ENCODE measurements around the gene SLC4A1AP.
"Not testable (repeated sequence)": the region's sequence is repeated elsewhere in the genome, so short reads cannot be mapped to it uniquely, and the experiment has no call there.

The SLC4A1AP gene, protein sequence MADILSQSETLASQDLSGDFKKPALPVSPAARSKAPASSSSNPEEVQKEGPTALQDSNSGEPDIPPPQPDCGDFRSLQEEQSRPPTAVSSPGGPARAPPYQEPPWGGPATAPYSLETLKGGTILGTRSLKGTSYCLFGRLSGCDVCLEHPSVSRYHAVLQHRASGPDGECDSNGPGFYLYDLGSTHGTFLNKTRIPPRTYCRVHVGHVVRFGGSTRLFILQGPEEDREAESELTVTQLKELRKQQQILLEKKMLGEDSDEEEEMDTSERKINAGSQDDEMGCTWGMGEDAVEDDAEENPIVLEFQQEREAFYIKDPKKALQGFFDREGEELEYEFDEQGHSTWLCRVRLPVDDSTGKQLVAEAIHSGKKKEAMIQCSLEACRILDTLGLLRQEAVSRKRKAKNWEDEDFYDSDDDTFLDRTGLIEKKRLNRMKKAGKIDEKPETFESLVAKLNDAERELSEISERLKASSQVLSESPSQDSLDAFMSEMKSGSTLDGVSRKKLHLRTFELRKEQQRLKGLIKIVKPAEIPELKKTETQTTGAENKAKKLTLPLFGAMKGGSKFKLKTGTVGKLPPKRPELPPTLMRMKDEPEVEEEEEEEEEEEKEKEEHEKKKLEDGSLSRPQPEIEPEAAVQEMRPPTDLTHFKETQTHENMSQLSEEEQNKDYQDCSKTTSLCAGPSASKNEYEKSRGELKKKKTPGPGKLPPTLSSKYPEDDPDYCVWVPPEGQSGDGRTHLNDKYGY

DNA sequence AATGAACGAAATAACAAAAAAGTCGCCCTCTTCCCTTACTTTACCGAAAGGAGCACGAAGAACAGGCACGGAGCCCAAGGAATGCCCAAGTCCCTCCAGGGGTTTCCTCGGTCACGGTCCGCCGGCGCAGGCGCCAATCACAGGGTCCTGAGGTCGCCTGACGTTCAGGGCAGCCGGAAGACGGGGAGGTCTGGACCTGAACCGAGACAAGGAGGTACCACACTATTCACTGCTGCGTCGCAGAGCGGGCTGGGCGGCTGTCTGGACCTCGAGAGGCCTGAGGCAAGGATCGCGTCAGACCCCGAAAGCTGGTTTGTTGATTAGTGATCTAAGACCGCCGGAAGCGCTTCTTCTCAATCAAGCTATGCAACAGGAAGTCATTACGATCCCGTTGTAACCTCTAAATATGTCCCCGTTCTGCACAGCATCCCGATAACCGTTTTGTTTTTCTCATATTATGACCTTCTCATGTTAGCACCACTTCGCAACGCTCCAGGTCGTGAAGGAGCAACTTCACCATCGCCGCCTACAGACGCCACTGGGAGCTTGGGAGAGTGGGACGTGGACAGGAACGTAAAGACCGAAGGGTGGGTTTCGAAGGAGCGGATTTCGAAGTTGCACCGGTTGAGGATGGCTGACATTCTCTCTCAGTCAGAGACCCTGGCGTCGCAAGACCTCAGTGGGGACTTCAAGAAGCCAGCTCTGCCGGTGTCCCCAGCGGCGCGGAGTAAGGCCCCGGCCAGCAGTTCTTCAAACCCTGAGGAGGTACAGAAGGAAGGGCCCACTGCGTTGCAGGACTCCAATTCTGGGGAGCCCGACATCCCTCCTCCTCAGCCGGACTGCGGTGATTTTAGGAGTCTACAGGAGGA is at the start of gene SLC4A1AP, which contains the start of gene SUPT7L:
SLC4A1AP (plus strand) TSS at position 605 of the 869 bp plus-strand sequence; CDS start at position 631, 26 bp downstream.
SUPT7L (minus strand) TSS at position 330 of the 869 bp plus-strand sequence. CDS start 1,422 bp downstream, outside the sequence.
- peak; percentile 74 for DNase-seq

DNA sequence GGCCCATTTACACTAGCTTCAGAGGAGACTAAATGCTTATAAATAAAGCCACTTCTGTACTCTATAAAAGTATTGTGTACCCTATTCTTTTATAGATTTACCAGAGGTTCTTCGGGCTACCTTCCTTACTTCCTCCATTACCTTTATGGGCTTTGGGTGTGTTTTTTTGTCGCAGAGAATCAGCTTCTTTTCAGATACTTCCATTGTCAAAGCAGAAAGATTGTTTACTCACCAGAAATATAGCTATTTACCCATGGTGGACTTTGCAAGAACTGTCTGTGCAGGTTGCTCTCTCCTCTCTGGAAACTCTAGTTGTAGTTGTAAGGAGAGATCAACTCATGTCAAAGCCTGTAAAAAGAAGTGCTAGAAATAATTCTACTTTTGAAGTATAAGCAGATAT is 49.7 kb upstream of the SLC4A1AP start:
- DNase-seq, result no peak

DNA sequence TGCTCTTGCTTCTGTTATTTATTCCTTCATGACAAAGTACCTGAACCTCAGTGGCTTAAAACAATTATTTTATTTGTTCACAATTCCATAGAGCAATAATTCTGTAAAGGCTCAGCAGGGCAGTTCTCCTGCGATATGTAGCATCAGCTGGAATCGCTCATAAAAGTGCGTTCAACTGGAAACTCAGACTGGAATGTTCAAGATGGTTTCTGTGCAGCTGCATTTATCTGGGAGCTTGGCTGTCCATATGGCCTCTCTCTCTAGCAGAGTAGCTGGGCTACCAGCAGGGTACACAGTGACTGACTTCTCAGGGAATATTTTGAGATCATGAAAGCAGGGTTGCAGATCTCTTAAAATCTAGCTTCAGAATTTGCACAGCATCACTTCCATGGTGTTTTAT is 48.4 kb upstream of the SLC4A1AP start:
- no peak for DNase-seq

DNA sequence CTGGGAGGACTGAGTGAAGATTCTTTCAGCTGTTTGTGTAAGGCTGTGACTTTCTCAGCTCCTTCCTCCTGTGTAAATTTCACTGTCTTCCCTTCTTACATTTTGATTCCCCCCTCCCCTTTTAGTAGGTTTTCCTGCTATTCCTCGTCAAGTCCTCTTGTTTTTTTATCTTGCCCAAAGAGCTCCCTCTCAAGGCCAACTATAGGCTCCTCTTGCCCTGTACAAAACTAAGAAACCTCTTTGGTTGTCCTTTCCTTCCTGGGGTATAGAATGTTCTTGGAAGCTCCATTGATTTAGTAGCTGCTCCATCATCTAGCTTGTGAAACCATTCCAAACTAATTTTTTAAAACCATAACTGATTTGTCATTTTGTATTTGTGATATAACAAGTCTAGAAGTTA is 42.2 kb upstream of the SLC4A1AP start:
- no peak for DNase-seq

DNA sequence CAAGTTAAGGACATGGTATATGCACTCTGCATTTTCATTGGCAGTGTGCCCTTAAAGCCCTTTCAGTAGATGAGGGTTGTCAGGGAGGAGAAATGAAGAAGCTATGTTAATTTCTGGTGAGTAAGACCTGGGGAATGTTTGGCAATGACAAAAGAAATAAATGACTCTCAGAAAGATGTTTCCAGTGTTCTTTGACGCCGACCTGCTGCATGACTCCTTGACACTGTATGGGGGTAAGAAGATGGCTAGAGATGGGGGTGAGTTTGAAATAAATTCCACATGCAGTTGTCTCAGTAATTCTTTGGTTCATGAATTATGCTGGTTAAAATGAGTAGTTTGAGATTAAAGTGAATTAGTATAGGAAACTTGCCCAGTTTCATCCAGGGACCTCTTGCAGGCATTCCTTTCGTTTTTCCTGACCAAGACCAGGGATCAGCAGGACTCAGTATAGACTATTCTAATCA is 40.7 kb upstream of the SLC4A1AP start:
- DNase-seq, result no peak

DNA sequence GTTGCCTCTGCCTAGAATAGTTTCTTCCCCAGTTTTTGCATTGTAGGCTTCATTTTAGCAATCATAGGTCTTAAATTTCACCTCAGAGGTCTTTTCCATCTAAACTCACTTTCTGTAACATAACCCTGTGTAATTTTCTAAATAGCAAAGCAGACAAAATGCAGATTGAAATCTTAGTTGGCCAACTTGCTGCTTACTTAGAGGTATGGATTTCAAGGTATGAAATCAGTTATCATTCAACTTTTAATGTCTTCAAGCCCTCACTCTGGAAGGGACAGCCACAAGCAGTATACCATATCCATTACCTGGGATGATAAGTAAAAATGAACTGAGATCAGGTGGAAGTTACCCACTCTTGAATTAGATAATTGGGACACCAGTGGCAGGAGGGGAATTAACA is 38.7 kb upstream of the SLC4A1AP start:
- DNase-seq, result no peak

DNA sequence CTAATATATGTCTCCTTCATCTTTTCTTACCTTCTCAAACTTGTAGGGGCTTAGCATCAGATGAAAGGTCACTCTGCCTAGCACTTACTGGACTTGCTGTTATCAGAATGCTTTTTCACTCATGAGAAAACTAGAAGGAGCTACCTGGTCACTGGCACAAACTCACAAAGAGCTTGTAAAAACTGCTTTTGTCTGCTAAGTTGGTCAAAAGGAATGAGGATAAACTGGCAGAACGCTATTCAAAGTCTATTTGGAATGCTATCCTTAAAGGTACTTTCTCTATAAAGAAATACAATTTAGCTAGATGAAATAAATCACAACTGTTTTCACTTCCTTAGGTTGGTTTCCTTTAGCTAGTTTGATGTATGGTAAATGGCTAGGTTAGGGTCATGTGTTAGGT is 37.4 kb upstream of the SLC4A1AP start:
- DNase-seq, result not testable (repeated sequence)

DNA sequence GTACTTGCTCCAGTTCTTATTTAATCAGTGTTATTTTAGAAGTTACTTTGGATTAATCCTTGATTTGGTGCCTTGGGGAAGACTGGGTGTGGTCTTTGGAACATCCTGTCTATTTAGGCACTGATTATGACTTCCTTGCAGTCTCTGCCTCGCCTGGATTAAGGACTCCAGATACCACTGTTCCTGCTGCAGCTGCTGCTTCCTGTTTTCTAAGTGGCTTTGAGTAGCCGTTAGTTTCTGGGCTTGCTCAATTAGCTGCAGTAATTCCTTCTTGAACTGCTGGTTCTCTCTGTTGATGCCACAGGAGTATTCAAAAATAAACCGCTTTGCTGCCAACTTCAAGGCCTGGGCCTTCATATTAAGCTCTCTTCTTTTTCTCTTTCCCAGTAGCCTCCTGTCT is 36.8 kb upstream of the SLC4A1AP start:
- not testable (repeated sequence) for DNase-seq

DNA sequence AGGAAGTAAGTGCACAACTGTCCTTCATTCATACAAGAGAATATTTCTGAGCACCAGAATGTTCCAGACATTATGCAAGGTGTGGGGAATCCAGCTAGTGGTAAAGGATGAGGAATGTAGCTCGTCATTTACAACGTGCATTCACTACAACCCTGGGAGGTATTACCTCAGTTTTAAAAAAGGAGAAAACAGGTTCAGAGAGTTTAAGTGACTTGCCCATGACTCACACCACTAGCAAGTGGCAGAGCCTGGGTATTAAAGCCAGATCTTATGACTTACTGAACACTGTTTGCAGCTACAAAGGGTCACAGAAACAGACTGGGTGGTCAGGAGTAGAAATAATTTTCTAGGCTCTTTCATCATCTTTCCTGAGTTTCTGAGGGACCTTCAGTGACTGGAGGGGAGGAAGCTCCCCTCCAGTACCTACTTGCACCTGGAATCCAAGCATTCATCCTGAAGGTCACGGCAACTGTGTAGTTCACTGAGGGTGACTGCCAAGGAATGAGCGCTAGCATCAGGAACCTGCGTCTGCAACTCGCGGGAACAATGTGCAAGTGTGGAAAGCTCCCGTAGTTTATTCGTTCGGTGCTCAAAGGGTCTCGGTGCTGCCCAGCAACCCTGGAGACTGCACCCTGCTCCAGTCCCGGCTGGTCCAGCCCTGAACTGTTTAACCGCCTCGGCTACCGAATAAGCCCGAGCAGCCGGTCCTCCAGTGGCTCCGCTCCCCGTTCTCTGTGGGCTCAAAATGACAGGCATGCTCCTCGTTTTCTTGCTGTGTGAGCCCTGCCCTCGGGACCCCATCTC is 35.5 kb upstream of the SLC4A1AP start:
- DNase-seq, result no peak

DNA sequence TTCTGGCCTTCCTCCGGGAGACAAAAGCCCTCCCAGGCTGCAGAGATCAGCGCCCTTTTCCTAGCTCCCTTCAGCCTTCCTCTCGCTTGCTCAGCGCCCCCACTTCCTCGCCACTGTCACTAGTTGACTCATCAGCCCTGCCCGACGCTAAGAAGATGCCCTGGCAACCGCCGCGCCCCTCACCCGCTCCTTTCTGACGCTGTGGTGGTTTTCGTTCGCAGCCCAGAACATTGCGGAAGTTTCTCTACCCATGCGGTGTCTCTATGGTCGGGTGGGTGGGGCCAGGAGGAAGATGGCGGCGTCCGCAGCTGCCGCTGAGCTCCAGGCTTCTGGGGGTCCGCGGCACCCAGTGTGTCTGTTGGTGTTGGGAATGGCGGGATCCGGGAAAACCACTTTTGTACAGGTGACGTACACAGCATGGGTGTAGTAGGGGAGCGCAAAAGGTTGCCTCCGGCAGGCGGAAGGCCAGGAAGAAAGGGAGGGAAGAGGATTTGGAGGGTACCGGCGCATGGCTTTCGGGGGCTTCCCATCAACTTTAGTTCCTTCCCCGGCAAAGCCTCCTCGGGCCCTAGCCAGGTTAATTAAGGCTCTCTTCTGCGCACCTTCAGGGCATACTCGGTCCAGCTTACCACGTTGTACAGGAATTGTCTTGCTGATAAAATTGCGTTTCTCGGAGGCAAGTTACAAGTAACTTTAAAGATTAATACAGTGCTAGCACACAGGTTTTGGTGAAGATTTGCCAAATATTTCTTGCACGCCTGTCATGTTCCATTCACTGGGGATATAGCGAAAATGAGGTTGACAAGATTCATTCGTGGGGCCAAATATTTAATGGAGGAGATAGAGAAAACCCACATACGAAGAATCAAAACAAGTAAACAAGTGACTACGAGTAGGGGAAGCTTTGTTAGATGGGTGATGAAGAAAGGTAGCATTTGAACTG is 34.7 kb upstream of the SLC4A1AP start, which contains the start of the genes CCDC121 and GPN1:
CCDC121 (minus strand) TSS at position 246 of the 943 bp plus-strand sequence. CDS start 1,213 bp downstream, outside the sequence.
GPN1 (plus strand) TSS at position 284 of the 943 bp plus-strand sequence; CDS start at position 293, 9 bp downstream.
- DNase-seq, result peak; percentile 65

DNA sequence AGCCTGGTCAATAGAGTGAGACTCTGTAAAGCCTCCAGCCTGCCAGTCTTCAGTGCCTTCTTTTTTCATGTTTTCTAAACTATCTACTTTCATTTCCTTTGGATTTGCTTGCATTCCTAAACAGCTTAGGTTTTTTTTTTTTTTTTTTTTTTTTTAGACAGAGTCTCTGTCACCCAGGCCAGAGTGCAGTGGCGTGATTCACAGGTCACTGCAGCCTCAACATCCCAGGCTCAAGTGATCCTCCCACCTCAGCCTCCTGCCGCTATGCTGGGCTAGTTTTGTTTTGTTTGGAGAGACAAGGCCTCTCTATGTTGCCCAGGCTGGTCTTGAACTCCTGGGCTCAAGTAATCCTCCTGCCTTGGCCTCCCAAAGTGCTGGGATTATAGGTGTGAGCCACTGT is 33.4 kb upstream of the SLC4A1AP start:
- not testable (repeated sequence) for DNase-seq

DNA sequence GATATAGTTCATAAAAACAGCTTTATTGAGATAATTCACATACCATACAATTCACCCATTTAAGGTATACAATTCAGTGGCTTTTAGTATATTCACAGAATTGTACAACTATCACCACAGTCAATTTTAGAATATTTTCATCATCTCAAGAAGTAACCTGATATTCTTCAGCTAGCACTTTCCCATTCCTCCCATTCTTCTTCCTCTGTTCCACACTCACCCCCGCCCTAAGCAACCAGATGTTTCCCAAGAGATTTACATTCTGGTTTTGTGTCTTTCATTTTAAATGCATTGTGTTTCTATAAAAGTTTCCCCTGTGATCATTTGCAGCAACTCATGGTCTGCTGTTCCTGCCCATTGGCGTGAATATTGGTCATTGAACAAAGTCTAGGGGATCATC is 29.4 kb upstream of the SLC4A1AP start:
- DNase-seq, result no peak

DNA sequence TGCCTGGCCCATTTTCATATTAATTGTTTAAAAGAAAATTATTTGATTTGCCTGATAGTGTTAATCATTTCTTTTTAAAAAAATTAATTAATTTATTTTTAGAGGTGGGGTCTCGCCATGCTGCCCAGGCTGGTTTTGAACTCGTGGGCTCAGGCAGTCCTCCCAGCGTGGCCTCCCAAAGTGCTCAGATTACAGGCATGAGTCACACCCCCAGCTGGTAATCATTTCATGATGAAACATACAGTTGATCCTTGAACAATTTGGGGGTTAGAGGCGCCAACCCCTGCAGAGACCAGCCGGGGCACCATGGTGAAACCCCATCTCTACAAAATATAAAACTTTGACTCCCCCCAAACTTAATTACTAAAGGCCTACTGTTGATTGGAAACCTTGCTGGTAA is 26.9 kb upstream of the SLC4A1AP start:
- DNase-seq, result no peak

DNA sequence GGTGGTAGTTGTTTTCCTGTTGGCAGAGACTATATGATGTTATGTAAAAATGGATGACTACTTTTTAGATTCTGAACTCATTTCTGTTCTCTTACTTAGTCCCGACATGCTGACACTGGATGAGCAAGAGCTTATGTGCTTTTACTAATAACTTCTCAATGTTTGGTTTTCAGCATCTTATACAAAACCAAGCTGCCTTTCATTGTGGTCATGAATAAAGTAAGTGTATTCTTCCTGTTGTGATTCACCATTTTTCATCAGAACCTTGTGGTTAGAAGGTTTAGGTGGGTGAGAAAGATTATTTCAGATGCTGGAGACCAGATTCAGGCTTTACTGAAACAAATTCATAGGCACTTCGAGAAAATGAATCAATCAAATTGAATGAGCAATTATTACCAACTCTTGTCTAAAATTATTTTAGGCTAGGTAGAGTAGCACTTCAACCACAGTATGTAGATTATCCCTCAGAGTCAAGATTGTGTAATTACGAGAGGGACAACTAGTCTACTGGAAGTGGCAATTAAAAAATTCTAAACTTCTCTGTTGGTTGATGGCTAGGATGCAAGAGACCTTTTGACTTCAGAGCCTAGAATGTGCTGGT is 25.6 kb upstream of the SLC4A1AP start:
- DNase-seq, result no peak

DNA sequence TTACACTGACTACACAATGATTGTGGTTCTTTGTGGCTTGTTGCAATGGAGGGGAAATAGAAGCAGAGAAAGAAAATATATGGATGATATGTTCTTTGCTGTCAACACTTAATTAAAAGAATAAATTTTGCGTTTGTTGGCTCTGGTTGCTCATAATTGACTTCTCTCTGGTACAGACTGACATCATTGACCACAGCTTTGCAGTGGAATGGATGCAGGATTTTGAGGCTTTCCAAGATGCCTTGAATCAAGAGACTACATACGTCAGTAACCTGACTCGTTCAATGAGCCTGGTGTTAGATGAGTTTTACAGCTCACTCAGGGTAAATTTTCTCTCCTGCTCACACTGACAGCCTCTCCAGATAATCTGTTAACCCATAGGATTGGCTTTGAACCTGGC is 25.0 kb upstream of the SLC4A1AP start:
- no peak for DNase-seq

DNA sequence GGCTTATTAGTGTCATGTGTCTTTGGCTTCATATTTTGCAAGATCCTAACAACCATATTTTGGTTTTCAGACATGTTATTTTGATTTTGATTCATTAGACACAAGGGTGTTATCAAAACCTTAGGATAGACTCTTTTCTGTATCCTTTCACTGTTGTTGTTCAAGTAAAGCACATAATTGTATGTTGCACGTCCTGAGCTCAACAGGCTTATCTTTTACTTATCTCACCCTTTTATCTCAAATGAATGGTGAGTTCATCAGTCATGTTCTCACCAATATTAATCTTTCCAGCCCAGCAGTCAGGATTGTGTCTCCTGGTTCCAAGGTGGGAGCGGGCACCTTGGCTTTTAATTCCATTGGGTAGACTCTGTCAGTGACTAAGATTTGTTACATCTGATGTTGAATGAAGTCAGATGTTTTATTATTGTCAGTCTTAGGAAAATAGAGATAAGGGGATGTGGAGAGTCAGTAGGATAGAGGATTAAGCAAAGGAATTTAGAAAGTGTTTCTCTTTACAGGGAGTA is 22.9 kb upstream of the SLC4A1AP start:
- no peak for DNase-seq

DNA sequence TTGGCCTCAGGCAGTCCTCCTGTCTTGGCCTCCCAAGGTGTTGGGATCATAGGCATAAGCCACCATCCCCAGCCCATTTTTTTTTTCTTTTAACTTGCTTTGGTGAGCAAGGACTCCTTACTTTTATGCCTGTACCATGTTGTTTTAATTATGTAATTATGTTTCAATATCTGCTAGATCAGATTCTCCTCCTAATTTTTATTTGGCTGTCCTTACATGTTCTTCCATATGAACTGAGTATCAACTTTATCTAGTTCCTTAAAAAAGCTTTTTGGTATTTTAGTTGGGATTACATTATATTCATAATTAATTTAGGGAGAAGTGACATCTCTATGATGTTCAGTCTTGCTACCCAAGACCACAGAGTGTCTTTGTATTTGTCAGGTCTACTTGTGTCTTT is 18.5 kb upstream of the SLC4A1AP start:
- no peak for DNase-seq

DNA sequence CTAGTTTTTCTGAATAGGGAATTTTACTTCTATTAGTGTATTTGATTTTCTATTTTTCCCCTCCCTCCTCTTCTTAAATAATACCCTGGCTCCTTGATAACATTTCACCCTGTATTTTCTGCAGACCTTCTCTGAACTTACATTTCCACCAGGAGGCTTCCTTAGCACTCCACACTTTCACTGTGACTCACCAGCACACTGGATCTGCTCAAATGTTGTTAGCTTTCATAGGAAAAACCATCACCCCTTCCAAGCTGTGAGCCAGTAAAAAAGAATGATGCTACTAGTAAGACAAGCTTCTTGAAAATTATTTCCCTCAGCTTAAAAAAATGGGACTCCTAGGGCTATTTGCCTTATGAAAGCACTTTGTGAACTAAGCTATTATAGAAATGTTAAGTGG is 16.4 kb upstream of the SLC4A1AP start:
- no peak for DNase-seq

DNA sequence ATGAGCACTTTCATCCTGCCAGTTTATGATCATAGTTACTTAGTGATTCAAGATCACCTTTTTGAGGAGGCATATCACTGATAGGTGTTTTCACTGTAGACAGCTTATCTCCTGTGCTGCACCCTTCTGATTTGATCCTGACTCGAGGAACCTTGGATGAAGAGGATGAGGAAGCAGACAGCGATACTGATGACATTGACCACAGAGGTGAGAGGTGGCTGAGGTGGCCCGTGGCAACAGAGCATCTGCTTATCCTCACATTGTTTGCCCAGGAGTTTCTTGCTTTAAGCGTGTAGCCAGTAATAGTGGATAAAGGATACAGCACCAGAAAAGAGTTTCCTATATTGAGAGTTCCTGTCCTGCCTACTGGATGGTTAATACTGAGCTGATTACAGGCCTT is 16.0 kb upstream of the SLC4A1AP start:
- DNase-seq, result no peak

DNA sequence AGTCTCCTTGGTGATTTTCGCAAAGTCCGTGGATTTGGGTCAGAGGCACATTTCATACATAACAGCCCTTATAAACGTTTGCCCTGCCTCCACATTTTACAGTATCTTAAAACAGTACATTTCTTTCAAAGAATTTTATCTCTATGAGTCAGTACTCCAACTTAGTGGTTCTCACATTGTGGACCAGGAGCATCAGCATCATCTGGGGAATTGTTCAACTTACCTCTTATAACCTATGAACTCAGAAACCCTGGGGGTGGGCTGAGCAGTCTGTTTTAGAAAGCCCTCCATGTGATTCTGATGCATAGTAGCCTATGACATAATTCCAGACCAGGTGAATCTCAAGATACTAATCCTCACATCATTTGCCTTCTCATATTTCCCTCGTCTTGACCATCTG is 12.6 kb upstream of the SLC4A1AP start:
- DNase-seq, result no peak

Measured in NCI-H774 (cell line).